HG03354 (cell line): ENCODE data around the gene HMGN5.

Source experiments
- ATAC-seq: cut with Tn5 transposase; IDR thresholded peaks from one replicate; pipeline ENCODE4 v1.9.1; 2021; ENCODE audit warnings: mild to moderate bottlenecking; ENCODE audit not compliant: unreplicated experiment, poor library complexity, severe bottlenecking

HMGN5 gene

DNA sequence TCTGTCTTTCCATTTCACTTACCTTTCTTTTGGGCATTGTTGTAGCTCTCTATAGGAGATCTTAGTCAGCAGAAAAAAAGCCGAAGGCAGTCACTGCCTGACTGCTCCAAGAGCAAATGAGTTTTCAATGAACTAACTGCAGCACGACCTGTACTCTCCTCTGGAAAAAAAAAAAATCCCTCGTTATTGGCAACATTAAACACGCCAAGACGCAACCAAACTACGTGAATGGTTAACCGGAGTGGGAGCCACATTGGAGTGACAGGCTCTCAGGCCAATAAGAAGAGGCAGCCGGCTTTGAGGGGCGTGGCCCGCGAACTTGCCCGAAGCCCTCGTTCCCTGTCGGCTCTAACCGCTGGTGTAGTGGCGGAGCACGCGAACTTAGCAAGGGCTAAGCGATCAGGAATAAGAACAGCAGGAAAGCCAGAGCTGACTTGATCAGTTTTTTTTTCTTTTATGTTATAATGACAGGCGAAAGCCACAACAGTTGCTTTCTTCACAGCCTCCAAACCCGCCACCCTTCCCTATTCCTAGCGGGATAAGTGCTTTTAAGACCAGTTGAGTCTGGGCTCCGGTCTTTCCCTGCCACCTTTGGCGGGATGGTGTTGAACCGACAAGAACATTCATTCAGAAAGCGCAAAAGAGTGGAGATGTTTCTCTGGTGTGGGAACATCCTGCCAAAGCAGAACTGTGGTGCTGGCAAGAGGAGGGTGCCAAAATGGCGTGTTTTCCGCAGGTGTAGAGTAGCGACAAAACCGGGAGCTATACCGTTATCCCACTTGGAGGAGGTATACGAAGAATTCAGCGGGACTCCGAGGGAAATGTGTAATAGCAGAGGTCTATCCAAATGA lies 80.0 kb downstream of the HMGN5 start:
- peak; percentile 94 for ATAC-seq

DNA sequence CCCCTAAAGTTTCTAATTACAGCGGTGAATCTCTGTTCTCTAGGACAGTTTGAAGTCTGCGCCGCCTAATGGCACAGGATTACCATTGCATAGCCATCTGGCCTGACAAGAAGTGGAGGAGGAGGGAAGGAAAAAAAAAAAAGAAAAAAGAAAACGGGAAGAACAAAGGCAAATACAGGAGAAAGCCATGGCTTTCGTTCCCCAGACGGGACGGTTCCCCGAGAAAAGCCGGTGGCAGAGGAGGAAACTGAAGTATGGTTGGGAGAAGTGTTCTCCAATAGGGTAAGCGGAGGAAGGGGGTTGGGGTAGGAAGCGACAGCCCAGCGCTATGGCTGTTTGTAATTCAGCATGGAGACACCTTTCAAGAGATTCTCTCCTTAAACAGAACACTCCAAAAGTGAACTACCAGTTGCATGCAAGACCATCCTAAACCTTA lies 80.8 kb downstream of the HMGN5 start:
- peak; percentile 66 for ATAC-seq

DNA sequence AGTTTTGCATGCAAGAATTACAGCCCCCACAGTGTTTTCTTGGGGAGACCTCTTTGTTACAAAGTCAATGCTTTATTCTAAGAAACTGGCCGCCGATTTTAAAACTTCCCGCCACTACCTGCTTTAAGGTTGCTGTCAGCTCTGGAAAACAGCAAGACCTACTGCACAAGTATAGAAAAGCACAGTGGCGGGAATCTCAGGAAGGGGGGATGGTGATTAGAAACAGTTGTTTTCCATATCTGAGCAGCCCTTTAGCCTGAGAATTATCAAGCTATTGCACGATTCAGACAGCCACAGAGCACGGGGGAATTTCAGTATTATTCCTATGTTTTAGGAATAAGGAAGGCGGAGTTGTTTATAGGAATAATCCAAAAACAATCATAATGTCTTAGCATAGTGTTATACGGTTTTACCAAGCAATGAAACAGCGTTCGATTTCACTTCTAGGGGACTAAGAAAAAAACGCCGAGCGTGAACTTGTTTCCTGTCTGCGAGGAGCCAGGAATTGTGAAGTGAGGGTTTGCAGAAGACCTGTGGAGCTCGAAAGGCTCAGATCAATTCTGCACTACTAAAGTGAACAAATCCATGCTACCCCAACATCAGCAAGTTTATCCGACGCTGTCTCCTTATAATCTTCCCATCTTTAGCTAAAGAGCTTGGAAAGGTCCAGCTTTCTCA lies 81.3 kb downstream of the HMGN5 start:
- ATAC-seq, result peak; percentile 34

DNA sequence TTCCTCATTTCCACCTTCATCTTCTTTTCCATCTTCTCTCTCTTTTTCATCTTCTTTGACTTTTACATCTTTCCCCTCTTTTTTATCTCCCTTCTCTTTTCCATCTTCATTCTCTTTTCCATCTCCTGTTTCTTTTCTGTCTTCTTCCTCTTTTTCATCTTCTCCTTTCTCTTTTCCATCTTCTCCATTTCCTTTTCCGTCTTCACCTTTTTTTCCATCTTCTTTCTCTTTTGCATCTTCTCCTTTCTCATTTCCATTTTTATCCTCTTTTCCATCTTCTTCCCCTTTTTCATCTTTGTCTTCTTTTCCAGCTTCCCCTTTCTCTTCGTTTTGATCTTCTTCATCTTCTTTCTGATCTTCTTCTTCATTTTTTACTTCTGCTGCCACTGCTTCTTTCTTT lies 87.0 kb downstream of the HMGN5 start:
- ATAC-seq, result no peak

GRCh38 chrX:81110286-81110685 lies 91.4 kb downstream of the HMGN5 start:
- ATAC-seq, result no peak

GRCh38 chrX:81082649-81083048 lies 119.1 kb downstream of the HMGN5 start:
- no peak for ATAC-seq
